K562 (cell line): ENCODE results near the gene QKI. TPM values are rescaled to one million over a fixed set of nuclear protein-coding genes. Genes with fewer than 3 reads are reported as not detected.

Experiments
- EP400 ChIP-seq: fragments of 450-650 bp; IDR thresholded peaks from 2 replicates; pipeline ENCODE4 v1.6.1; 2017; ENCODE audit warnings: antibody characterized with exemption, mild to moderate bottlenecking, moderate library complexity
- L3MBTL2 ChIP-seq: fragments of 450-650 bp; IDR thresholded peaks from 2 replicates; pipeline ENCODE4 v1.6.1; 2016; ENCODE audit warnings: mild to moderate bottlenecking, moderate library complexity
- RBM14 ChIP-seq: fragments of 200-400 bp; formaldehyde crosslinking; IDR thresholded peaks from 2 replicates; pipeline ENCODE4 v1.6.1; 2018; ENCODE audit warnings: low read depth, mild to moderate bottlenecking, low read length, moderate library complexity, borderline replicate concordance; ENCODE audit not compliant: insufficient read depth
- THRB ChIP-seq: fragments of 450-650 bp; formaldehyde crosslinking; conservative IDR thresholded peaks from 2 replicates; pipeline ENCODE4 v1.4.0; 2022; ENCODE audit warnings: mild to moderate bottlenecking, missing genetic modification characterization
- ZBTB40 ChIP-seq, 2 experiments: fragments of 450-650 bp in 1 of 2; sonication (generic) in 1 of 2; formaldehyde crosslinking in 1 of 2; IDR thresholded peaks; 2 replicates each; pipeline versions ENCODE4 v1.7.1 to v1.9.0; 2016 to 2022; ENCODE audit warnings: inconsistent platforms in 1 of 2, mild to moderate bottlenecking in 1 of 2, missing genetic modification reagents in 1 of 2
- ZEB2 ChIP-seq: fragments of 450-650 bp; IDR thresholded peaks from 2 replicates; pipeline ENCODE4 v1.6.1; 2016
- ZNF512 ChIP-seq: IDR thresholded peaks from 2 replicates; pipeline ENCODE4 v1.6.1; 2016; ENCODE audit warnings: missing genetic modification characterization, missing compliant biosample characterization
- ZNF780A ChIP-seq: fragments of 250-450 bp; sonication (Bioruptor Pico); IDR thresholded peaks from 2 replicates; pipeline ENCODE4 v1.5.0; 2021; ENCODE audit warnings: mild to moderate bottlenecking
- polyA plus RNA-seq, 8 experiments: library from polyadenylated mRNA; depleted of rRNA in 4 of 8; stranded (reverse) in 5 of 8; unstranded in 3 of 8; fragments of >200 nt; fragmentation: Nextera tagmentation in 2 of 8; fragmentation: Illumina TruSeq in 1 of 8; extraction: Ambion mirVana in 2 of 8; extraction: Trizol in 1 of 8; gene quantifications; 2 replicates each; pipeline versions ENCODE4 v1.2.1 to v1.2.3, GENCODE V29; 2011 to 2014; ENCODE audit warnings: inconsistent platforms in 1 of 8, missing spikeins in 1 of 8
- total RNA-seq, 7 experiments: library from RNA; depleted of rRNA in 6 of 7; stranded (reverse); fragments of >200 nt in 6 of 7; fragmentation: Illumina TruSeq in 2 of 7; extraction: Trizol in 2 of 7; gene quantifications; 2 replicates each; pipeline versions ENCODE4 v1.2.1 to v1.2.3, GENCODE V29; 2011 to 2021; ENCODE audit warnings: low replicate concordance in 1 of 7

Gene QKI
- total and polyA plus RNA-seq, 9 of the 15 experiments (the other 6 are each of a cell fraction or from before 2014, with no cell fraction given) = 20.4 to 215 (median 123) TPM

DNA sequence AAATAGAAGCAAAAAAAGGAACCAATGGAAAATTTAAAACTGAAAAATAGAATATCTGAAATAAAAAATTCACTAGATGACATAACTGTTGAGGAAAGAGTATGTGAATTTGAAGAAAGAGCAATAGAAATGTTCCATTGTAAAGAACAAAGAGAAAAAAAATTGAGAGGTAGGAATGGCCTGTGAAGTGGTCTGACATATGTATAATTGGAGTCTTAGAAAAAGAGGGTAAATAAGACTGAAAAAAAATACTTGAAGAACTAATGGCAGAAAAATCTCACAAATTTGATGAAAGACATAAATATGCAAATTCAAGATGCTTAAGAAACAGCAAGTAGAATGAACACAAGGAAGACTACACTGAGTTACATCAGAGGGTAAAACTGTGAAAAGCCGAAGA lies 93.4 kb downstream of the QKI start (continued):
- TF ChIP-seq ZBTB40 (IDR thresholded peaks at IDR 0.05) = no peak
- TF ChIP-seq ZBTB40 (CRISPR knock-in tag; IDR thresholded peaks at IDR 0.05) = no peak
- no peak for TF ChIP-seq ZNF780A (CRISPR knock-in tag)
- TF ChIP-seq THRB = no peak
- TF ChIP-seq EP400 = peak; percentile 19; the same call in 1 of the 2 replicates
- TF ChIP-seq ZNF512 (tag) = peak; percentile 49; the same call in 1 of the 2 replicates
- no peak for TF ChIP-seq RBM14
- TF ChIP-seq ZEB2 = peak; percentile 79
- no peak for TF ChIP-seq L3MBTL2
